HUES6 (cell line): ENCODE results near the gene CCRL2.

Experiments used
- H3K27ac ChIP-seq: 2 replicates; pipeline ENCODE4 v1.7.0; 2013; ENCODE audit warnings: low read depth, mild to moderate bottlenecking, low read length, inconsistent platforms
- H3K27me3 ChIP-seq: 2 replicates; pipeline ENCODE4 v1.6.1; 2013; ENCODE audit warnings: low read length; ENCODE audit not compliant: control insufficient read depth, insufficient read depth
- H3K36me3 ChIP-seq: 2 replicates; pipeline ENCODE4 v1.6.1; 2013; ENCODE audit warnings: low read length; ENCODE audit not compliant: control insufficient read depth, insufficient read depth
- H3K4me1 ChIP-seq: 2 replicates; pipeline ENCODE4 v1.6.1; 2013; ENCODE audit warnings: low read length; ENCODE audit not compliant: control insufficient read depth, insufficient read depth
- H3K4me3 ChIP-seq: 2 replicates; pipeline ENCODE4 v1.5.1; 2013; ENCODE audit warnings: low read depth, low read length
- H3K9ac ChIP-seq: one replicate; pipeline ENCODE4 v1.6.1; 2013; ENCODE audit warnings: mild to moderate bottlenecking, low read length
- H3K9me3 ChIP-seq: 2 replicates; pipeline ENCODE4 v1.6.1; 2013; ENCODE audit warnings: low read depth, low read length; ENCODE audit not compliant: control insufficient read depth, insufficient read depth

Gene CCRL2

GRCh38 chr3:46406443-46406787, 644 bp upstream of the CCRL2 start:
- Histone ChIP-seq H3K4me1 (no peaks in the 10 kb centered on the region; the same call in 1 of the 2 replicates), H3K27me3 (no peaks in the 10 kb centered on the region), H3K27ac (no peak overlapping the region), H3K9me3 (no peaks in the 10 kb centered on the region), H3K4me3 (no peak overlapping the region), H3K36me3 (no peaks in the 10 kb centered on the region), H3K9ac (no peak overlapping the region)

- Histone ChIP-seq H3K36me3 (no peaks in the 10 kb centered on the region), H3K27ac (no peak overlapping the region), H3K4me1 (no peaks in the 10 kb centered on the region; the same call in 1 of the 2 replicates), H3K4me3 (no peak overlapping the region), H3K27me3 (no peaks in the 10 kb centered on the region), H3K9me3 (no peaks in the 10 kb centered on the region), H3K9ac (no peak overlapping the region)
Observed at GRCh38 chr3:46407970-46408369, 911 bp downstream of the CCRL2 start.

- H3K36me3 ChIP-seq, result no peaks in the 10 kb centered on the region
- no peaks in the 10 kb centered on the region; the same call in 1 of the 2 replicates for H3K4me1 ChIP-seq
- H3K27me3 ChIP-seq, result no peaks in the 10 kb centered on the region
Observed at GRCh38 chr3:46408853-46409252, 1.8 kb downstream of the CCRL2 start.

GRCh38 chr3:46409739-46410489, 2.9 kb downstream of the CCRL2 start:
- H3K9ac ChIP-seq, result no peak overlapping the region
- H3K4me3 ChIP-seq, result no peak overlapping the region
- H3K4me1 ChIP-seq, result no peaks in the 10 kb centered on the region; the same call in 1 of the 2 replicates
- no peak overlapping the region for H3K27ac ChIP-seq
- H3K36me3 ChIP-seq, result no peaks in the 10 kb centered on the region
- no peaks in the 10 kb centered on the region for H3K27me3 ChIP-seq
- no peaks in the 10 kb centered on the region for H3K9me3 ChIP-seq

More at GRCh38 chr3:46408853-46409252, 1.8 kb downstream of the CCRL2 start:
- Histone ChIP-seq H3K9ac (no peak overlapping the region), H3K9me3 (no peaks in the 10 kb centered on the region), H3K4me3 (no peak overlapping the region), H3K27ac (no peak overlapping the region)

- no peak overlapping the region for H3K27ac ChIP-seq
- H3K27me3 ChIP-seq, result no peaks in the 10 kb centered on the region
- no peak overlapping the region for H3K9ac ChIP-seq
- H3K4me3 ChIP-seq, result no peak overlapping the region
- no peaks in the 10 kb centered on the region for H3K36me3 ChIP-seq
- no peaks in the 10 kb centered on the region for H3K9me3 ChIP-seq
- no peaks in the 10 kb centered on the region; the same call in 1 of the 2 replicates for H3K4me1 ChIP-seq
Observed at GRCh38 chr3:46410669-46411068, 3.6 kb downstream of the CCRL2 start.

GRCh38 chr3:46411271-46411670, 4.2 kb downstream of the CCRL2 start:
- H3K27me3 ChIP-seq, result no peaks in the 10 kb centered on the region
- no peak overlapping the region for H3K9ac ChIP-seq
- no peaks in the 10 kb centered on the region for H3K9me3 ChIP-seq
- no peaks in the 10 kb centered on the region; the same call in 1 of the 2 replicates for H3K4me1 ChIP-seq
- no peaks in the 10 kb centered on the region for H3K36me3 ChIP-seq
- H3K27ac ChIP-seq, result no peak overlapping the region
- H3K4me3 ChIP-seq, result no peak overlapping the region

- no peaks in the 10 kb centered on the region for H3K27me3 ChIP-seq
- no peak overlapping the region for H3K9ac ChIP-seq
- H3K27ac ChIP-seq, result no peak overlapping the region
- H3K4me1 ChIP-seq, result no peaks in the 10 kb centered on the region; the same call in 1 of the 2 replicates
- H3K9me3 ChIP-seq, result no peaks in the 10 kb centered on the region
- H3K4me3 ChIP-seq, result no peak overlapping the region
- H3K36me3 ChIP-seq, result no peaks in the 10 kb centered on the region
Observed at GRCh38 chr3:46412786-46413298, 5.8 kb downstream of the CCRL2 start.

GRCh38 chr3:46413951-46414350, 6.9 kb downstream of the CCRL2 start:
- Histone ChIP-seq H3K4me3 (no peak overlapping the region), H3K4me1 (peaks cover 8% of the 10 kb centered on the region), H3K27me3 (no peaks in the 10 kb centered on the region), H3K9ac (no peak overlapping the region), H3K9me3 (no peaks in the 10 kb centered on the region), H3K36me3 (no peaks in the 10 kb centered on the region), H3K27ac (no peak overlapping the region)

GRCh38 chr3:46414739-46415138, 7.7 kb downstream of the CCRL2 start:
- Histone ChIP-seq H3K9me3 (no peaks in the 10 kb centered on the region), H3K27ac (no peak overlapping the region), H3K36me3 (no peaks in the 10 kb centered on the region), H3K4me3 (no peak overlapping the region), H3K27me3 (no peaks in the 10 kb centered on the region), H3K9ac (no peak overlapping the region), H3K4me1 (peaks cover 8% of the 10 kb centered on the region)

- Histone ChIP-seq H3K36me3 (no peaks in the 10 kb centered on the region), H3K9ac (no peak overlapping the region), H3K4me1 (peaks cover 8% of the 10 kb centered on the region), H3K9me3 (no peaks in the 10 kb centered on the region), H3K27ac (no peak overlapping the region), H3K27me3 (no peaks in the 10 kb centered on the region), H3K4me3 (no peak overlapping the region)
Observed at GRCh38 chr3:46416125-46416810, 9.2 kb downstream of the CCRL2 start.

GRCh38 chr3:46416811-46417510, 9.9 kb downstream of the CCRL2 start:
- H3K9ac ChIP-seq, result no peak overlapping the region
- H3K4me3 ChIP-seq, result no peak overlapping the region
- H3K4me1 ChIP-seq, result peaks cover 8% of the 10 kb centered on the region
- H3K9me3 ChIP-seq, result no peaks in the 10 kb centered on the region
- H3K27ac ChIP-seq, result no peak overlapping the region
- H3K27me3 ChIP-seq, result no peaks in the 10 kb centered on the region
- H3K36me3 ChIP-seq, result no peaks in the 10 kb centered on the region
